ENCODE measurements around the gene PSIP1.
"Not testable (repeated sequence)": the region's sequence is repeated elsewhere in the genome, so short reads cannot be mapped to it uniquely, and the experiment has no call there.

The PSIP1 gene

DNA sequence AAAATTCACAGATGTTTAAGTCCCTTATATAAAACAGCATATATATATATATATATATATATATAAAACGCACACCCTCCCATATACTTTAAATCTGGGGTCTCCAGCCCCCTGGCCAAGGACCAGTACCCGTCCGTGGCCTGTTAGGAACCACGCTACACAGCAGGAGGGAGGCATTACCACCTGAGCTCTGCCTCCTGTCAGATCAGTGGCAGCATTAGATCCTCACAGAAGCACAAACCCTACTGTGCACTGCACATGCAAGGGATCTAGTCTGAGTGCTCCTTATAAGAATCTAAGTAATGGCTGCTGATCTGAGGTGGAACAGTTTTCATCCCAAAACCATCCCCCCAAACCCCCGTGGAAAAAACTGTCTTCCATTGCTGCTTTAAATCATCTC, 9.0 kb downstream of the PSIP1 start:
- no peak for DNase-seq

DNA sequence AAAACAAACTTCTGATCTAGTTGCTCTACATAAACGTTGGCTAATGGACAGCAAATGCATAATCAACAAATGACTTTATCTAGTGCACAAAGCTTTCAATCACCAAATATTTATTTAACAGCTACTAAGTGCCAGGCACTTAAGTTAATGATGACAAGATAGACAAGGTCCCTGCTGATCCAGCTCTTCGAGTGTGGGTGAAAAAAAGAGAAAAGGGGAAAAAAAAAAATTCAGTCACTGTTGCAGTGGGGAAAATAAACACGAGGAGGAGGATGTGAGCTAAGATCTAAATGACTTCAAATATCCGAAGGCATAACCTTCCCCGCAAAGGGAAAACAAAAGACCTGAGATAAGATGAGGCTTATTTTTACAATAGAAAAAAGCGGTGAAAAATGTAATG, 9.6 kb downstream of the PSIP1 start:
- no peak for DNase-seq

DNA sequence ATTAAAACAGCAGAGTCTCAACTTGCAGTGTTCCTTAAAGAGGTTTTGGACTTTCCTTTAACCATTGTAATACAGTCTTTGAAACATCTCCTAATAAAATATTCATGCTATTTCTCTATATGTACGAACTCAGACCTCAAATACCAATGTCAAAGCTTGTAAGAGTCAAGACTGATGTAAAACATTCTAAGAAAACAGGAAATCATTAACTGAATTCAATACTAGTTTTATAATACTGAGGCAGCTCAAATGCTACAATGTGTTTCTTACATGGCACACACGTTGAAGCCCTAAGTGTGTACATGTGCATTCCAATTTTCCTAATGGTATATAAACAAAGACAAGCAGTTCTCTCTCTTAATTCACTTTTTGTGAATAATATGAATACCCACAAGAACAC, 11.6 kb downstream of the PSIP1 start:
- no peak for DNase-seq

DNA sequence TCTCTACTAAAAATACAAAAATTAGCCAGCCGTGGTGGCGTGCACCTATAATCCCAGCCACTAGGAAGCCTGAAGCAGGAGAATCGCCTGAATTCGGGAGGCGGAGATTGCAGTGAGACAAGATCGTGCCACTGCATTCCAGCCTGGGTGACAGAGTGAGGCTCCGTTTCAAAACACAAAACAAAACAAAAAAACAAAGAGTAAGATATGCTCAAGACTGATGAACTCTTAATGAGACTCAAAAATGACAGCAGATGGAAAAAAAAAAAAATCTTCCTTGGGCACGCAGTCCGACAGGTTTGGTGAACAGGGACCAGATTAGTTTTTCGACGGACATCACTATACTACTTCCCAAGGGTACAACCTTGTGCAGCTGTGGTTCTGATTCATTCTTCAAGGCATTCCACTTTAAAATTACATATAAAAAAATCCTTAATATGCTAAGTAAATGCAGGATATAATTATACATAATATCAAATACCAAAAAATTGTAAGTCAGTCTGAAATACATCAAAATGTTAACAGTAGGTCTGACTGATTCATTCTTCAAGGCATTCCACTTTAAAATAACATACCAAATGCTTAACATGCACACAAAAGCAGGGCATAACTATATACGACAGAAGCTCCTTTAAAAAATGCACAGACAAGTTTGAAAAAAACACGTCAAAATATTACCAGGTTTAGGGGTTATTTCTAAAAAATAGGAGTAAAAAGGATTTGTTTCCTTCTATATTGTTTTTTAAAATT, 12.3 kb downstream of the PSIP1 start:
- no peak for DNase-seq

DNA sequence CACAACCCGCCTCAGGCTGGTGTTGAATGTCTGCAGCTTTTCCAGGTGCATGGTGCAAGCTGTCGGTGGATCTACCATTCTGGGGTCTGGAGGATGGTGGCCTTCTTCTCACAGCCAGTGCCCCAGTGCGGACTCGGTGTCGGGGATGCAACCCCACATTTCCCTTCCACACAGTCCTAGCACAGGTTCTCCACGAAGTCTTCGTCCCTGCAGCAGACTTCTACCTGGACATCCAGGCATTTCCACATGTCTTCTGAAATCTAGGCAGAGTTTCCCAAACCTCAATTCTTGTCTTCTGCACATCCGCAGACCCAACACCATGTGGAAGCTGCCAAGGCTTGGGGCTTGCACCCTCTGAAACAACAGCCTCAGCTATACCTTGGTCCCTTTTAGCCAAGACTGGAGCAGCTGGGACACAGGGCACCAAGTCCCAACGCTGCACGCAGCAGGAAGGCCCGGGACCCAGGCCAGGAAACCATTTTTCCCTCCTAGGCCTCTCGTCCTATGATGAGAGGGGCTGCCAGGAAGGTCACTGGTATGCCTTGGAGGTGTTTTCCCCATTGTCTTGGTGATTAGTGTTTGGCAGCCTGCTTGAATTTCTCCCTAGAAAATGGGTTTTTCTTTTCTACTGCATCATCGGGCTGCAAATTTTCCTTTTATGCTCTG, 18.2 kb downstream of the PSIP1 start:
- no peak for DNase-seq

DNA sequence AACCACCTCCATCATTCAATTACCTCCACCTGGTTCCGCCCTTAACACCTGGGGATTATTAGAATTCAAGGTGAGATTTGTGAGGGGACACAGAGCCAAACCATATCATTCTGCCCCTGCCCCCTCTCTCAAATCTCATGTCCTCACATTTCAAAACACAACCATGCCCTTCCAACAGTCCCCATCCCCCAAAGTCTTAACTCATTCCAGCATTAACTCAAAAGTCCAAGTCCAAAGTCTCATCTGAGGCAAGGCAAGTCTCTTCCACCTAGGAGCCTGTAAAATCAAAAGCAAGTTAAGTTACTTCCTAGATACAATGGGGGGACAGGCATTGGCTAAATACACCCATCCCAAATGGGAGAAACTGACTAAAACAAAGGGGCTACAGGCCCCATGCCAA, 18.8 kb downstream of the PSIP1 start:
- no peak for DNase-seq

DNA sequence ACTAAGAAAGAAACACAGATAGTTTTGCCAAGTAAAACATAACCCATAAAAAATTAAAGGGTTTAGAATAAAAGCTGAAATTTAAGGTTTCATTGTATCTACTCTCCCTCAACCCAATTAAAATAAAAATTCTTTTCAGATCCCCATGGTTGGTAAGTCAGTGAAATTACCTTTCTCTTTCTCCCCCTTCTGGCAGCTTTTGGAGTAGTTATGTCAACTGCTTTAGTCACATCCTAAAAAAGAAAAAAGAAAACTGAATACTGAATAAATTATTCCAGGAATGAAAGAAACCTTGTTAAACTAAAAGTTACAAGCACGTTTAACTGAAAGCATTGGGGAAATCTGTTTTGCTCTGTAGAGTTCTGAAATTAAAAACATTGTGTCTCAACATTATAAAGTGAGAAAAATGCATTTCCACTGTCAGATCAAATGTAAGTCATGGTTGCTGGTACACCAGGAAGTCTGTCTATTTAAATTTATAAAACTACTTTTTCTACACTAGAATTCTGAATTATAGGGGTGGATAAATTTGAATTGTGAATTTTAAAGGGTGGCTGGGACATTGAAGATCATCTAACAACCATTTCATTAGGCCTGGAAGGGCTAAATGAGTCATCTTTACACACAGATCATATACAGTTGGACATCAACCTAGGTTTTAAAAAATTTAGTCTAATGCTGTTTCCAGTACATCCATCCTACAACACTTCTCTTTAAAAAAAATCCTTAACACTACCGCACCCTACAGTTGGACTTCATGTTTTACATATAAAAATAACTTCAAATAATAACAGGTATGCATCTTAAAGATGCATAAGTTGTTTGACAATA, 24.7 kb downstream of the PSIP1 start:
- DNase-seq, result no peak

DNA sequence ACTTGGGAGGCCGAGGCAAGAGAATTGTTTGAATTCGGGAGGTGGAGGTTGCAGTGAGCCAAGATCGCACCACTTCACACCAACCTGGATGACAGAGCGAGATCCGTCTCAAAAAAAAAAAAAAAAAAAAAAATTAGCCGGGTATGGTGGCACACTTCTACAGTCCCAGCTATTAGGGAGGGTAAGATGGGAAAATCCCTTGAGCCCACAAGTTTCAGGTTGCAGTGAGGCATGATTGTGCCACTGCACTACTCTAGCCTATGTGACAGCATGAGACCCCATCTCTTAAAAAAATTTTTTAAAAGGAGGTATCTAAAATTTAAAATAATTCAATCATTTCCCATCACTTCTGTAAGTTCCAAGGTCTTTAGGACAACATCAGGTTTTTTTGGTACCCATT, 26.0 kb downstream of the PSIP1 start:
- no peak for DNase-seq

DNA sequence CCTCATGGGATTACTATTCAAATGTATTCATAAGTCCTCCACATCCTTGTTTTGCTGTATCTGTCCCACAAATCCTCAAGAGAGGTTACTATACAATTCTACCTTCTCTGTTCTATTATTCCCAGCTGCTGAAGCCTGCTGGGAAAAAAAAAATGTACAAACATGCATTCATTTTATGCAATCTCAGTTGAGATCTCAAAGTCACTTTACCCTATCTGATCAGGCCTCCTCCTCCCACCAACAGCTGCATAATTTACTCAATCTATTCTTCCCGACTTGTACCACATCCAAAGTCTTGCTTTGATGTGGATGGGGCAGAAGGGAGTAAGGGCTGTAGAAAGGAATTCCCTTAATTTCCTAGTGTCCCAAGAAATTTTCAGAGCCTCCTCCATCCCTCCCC, 28.6 kb downstream of the PSIP1 start:
- DNase-seq, result no peak

DNA sequence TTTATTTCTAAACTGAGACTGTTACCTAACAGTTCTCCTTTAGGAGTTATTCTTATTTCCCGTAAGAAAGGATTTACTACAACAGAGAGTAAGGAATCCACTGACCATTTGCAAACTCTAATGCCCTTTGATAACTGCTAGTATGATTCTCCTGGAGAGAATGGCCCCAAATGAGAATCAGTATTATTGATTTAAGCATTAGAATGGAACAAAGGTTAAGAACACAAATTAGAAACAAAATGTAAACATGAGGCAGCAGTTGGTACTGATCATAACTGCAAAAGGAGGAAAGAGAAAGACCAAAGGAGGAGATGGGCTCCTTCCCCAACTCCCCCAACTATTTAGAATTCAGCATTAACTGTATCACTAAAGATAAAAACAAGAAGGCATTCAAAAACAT, 30.7 kb downstream of the PSIP1 start:
- DNase-seq, result no peak

DNA sequence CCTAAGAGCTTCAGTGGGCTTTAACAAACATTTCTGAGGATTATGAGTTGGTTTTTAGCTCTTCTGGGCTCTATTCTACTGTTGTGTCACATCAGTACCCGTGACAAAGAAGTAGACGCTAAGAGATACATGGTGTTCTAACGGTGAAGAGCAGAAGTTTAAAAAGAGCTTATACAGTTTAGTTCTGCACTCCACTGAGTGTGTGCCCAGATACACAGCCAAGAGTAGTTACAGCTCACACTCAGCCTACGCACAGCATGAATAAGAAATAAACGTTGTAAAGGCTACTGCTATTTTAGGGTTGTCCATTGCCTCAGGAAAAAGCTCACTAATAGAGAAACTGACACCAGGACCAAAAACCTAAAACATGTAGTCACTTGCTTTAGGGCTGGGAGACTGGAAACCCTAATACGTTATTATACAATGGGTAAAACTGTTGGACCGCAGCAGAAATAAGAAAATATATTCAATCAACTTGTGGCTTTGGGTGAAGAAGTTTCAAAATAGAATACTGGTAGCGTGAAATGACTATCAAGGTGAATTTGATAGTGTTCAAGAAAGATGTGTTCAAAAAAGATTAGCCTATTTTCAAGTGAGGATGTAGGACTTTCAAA, 34.7 kb downstream of the PSIP1 start:
- no peak for DNase-seq

DNA sequence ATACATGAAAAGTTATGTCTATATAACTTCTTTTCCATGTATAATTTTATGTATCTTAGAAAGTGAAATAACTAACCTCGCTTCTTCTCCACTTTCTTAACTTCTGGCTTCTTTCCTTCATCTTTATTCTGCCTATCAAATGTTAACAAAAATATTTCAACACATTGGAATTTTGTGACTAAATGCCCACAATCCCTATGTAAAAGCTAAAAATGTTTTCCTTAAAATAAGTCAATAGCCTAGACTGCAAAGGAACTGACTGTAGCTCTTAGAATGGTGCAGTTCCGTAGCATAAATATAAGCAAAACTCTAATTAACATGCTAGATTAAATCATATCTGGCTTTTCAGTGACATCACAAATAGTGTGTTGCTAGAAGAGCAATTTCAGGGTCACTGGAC, 40.9 kb downstream of the PSIP1 start:
- no peak for DNase-seq

DNA sequence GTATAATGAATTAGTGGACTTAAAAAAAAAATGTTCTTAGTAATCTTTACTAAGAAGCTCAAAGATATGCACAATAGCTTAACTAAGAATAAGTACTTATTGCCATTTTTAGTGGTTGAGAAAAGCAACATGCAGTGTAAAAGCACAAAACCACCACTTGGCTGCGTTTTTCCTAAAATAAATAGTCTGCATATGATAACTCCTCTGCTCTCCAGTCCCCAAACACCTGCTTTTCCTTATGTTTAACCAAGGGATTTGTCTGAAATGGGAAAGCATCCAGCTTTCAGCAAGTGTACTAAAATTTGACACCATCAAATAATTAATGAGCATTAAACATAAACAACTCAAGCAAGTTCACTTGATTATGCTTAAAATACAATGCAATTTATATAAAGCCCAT, 41.4 kb downstream of the PSIP1 start:
- no peak for DNase-seq

DNA sequence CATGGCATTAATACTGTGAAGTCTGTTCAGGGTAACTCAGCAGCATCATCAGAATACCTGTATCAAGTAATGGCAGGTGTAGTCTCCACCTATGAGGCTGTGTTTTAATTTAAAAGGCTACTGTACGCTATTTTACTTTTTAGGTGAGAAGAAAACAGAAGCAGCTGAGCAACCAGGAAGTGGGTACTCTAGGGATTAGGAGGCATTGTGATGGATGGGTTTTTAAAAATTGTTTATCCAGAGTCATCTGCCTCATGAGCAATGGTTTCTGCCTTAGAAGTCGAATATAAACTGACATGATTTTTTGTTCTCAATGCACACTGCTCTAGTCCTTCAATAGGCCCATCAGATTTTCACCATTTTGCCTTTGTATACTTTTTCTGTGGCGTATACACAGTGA, 42.6 kb downstream of the PSIP1 start:
- no peak for DNase-seq

DNA sequence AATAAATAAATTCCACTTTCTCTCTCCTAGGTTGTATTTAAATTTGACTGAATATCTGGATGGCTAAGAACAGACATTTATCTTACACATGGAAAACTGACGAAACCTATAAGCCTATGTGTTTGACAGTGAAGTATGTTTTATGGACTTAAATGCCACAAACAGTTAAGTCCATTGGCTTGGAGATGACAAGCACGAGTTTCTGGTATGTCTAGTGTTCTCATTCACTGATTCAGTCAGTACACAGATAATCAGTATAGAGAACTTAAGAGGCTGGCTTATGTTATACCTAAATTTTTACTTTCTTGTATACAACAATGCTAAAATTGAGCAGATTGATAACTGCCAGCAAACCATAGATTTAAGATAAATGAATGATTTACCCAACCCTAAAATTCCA, 49.2 kb downstream of the PSIP1 start:
- no peak for DNase-seq

DNA sequence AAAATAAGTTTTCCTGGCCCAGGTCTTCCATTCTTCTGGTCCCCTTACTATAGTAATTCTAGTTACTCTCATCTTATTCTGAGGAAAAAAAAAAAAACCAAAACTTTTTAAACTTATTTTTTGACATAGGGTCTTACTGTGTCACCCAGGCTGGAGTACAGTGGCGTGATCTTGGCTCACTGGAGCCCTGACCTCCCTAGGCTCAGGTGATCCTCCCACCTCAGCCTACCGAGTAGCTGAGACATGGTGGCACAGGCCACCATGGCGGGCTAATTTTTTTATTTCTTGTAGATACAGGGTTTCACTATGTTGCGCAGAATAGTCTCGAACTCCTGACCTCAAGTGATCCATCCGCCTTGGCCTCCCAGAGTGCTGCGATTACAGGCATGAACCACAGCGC, 49.7 kb downstream of the PSIP1 start:
- DNase-seq, result no peak

DNA sequence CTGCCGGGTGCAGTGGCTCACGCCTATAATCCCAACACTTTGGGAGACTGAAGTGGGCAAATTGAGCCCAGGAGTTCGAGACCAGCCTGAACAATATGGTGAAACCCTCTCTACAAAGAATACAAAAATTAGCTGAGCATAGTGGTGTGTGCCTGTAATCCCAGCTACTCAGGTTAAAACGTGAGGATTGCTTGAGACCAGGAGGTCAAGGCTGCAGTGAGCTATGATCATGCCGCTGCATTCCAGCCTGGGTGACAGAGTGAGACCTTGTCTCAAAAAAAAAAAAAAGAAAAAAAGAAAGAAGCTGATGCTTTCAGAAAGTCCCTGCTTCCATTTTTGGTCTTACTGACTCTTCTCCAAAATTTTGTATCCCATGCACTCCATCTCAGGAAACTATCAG, 56.8 kb downstream of the PSIP1 start:
- DNase-seq, result no peak

DNA sequence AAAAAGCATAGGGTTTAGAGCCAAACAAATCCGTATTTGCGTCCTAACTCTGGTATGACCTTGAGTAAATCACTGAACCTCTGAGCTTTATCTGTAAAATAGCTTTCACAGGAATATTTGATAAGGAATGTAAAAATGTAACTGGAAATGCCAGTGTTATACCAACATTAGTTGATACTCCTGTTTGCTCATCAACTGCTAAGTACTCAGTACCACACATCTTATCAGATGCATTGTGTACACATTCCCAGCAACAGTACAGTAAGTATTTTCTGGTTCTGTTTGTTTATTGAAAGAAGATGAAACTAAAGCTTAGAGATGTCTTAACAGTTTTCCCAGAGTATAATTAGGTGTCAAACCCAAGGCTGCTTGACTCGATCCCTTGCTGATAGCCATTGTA, 66.6 kb downstream of the PSIP1 start:
- DNase-seq, result no peak

DNA sequence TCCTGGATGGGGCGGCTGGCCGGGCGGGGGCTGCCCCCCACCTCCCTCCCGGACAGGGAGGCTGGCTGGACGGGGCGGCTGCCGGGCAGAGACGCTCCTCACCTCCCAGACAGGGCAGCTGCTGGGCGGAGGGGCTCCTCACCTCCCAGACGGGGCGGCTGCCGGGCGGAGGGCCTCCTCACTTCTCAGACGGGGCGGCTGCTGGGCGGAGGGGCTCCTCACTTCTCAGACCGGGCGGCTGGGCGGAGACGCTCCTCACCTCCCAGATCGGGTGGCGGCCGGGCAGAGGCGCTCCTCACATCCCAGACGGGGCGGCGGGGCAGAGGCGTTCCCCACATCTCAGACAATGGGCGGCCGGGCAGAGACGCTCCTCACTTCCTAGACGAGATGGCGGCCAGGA, 68.5 kb downstream of the PSIP1 start:
- not testable (repeated sequence) for DNase-seq

DNA sequence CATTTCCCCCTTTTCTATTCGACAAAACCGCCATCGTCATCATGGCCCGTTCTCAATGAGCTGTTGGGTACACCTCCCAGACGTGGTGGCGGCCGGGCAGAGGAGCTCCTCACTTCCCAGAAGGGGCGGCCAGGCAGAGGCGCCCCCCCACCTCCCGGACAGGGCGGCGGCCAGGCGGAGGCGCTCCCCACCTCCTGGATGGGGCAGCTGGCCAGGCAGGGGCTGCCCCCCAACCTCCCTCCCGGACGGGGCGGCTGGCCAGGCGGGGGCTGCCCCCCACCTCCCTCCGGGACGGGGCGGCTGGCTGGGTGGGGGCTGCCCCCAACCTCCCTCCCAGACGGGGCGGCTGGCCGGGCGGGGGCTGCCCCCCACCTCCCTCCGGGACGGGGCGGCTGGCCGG, 68.9 kb downstream of the PSIP1 start:
- not testable (repeated sequence) for DNase-seq

DNA sequence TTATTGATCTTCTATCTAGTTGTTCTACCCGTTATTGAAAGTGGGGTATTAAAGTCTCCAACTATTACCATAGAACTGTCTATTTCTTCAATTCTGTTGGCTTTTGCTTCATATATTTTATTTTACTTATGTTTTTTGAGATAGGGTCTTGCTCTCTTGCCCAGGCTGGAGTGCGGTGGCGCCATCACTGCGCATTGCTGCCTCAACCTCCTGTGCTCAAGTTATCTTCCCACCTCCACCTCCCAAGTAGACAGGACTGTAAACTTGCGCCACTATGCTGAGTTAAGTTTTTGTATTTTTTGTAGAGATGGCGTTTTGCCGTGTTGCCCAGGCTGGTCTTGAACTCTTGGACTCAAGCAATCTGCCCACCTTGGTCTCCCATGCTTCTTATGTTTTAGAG, 71.9 kb downstream of the PSIP1 start:
- DNase-seq, result no peak

DNA sequence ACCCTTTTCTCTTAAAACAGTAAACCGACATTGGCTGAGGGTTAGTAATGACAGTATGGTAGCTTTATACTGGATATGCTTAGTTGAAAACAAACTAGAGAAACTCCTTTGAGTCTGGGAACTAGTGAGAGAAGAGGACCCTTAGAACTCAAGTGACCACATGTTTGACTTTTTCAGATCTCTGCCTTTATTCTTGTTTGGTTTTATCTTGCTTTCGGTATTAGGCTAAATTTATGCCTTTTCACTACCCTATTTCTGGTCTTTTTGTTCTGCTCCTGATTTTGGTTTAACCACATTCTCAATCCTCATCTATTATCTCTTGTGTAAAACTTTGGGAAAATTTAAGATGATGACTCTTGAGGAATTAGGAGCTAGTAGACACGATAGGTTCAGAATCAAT, 77.1 kb downstream of the PSIP1 start:
- no peak for DNase-seq

DNA sequence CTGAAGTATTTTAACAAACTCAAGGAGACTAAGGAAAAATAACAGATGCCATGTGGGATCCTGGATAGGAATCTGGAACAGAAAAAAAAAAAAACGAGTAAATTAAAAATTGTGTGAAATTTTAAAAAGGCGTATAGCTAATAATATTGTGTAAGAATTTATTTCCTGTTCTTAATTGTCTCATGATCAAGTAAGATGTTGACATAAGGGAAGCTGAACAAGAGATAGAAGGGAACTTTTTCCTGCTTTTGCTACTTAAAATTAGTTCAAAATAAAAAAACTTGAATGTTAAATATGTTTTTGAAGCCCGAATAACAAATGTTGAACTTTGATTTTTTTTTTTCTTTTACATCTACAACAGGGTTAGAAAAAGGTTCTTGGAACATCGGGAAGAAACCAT, 77.6 kb downstream of the PSIP1 start:
- no peak for DNase-seq

Measured in CD4-positive, alpha-beta T cell treated with Interleukin-17A for 4 hours (primary cell).